Pancreas (tissue), 10 donors: ENCODE measurements around the gene MKRN3. TPM values are rescaled to one million over a fixed set of nuclear protein-coding genes. Genes with fewer than 3 reads are reported as not detected.

Source experiments
- ATAC-seq, 4 donors: fragments of 200-7000 bp; cut with Tn5 transposase; one replicate each; pipeline versions ENCODE4 v1.8.0 to v1.9.1; 2020; ENCODE audit warnings: mild to moderate bottlenecking in 4 of 4, moderate library complexity in 4 of 4
- DNase-seq, 6 donors: peaks; one replicate each; pipeline ENCODE4 v3.0.0-alpha.2; 2020
- FAIRE-seq: peaks from 2 replicates; lab custom pipeline; 2012; peaks lifted over from hg19 to GRCh38; lab: Jason Lieb, UNC
- H3K27ac ChIP-seq, 4 donors: fragments of 200-600 bp; sonication (generic); 1 replicate in 3 of 4; 2 replicates in 1 of 4; pipeline versions ENCODE4 v1.5.0 to v1.8.0; 2020
- H3K27me3 ChIP-seq, 4 donors: fragments of 200-600 bp; one replicate each; pipeline ENCODE4 v1.8.0; 2021
- H3K36me3 ChIP-seq, 3 donors: fragments of 200-600 bp; sonication (generic) in 1 of 3; one replicate each; pipeline versions ENCODE4 v1.5.0 to v1.8.0; 2020 to 2021
- H3K4me1 ChIP-seq, 3 donors: fragments of 200-600 bp; one replicate each; pipeline ENCODE4 v1.8.0; 2021
- H3K4me3 ChIP-seq, 4 donors: fragments of 200-600 bp; sonication (generic) in 2 of 4; one replicate each; pipeline versions ENCODE4 v1.5.0 to v1.8.0; 2020 to 2021
- H3K9me3 ChIP-seq, 4 donors: fragments of 200-600 bp; one replicate each; pipeline ENCODE4 v1.8.0; 2021
- CTCF ChIP-seq, 4 donors: fragments of 200-600 bp; sonication (generic) in 3 of 4; IDR thresholded peaks; one replicate each; pipeline versions ENCODE4 v1.5.0 to v1.8.0; 2021; ENCODE audit warnings: antibody characterized with exemption in 4 of 4
- WGBS, 2 donors: extraction: QIAGEN DNeasy Blood & Tissue Kit; methylation state at CpG; one replicate each; pipeline ENCODE4 v1.1.7; 2013; 5-methylcytosine and 5-hydroxymethylcytosine counted together
- intact Hi-C, 3 donors: fragments of 100-400 bp; cut with DNase I; formaldehyde crosslinking; loops; one replicate each; pipeline versions ENCODE4 v1.11.1 to v1.14.2; 2022
- polyA plus RNA-seq, 2 donors: library from polyadenylated mRNA; stranded (reverse); fragments of 200-250 nt; gene quantifications; one replicate each; pipeline ENCODE4 v1.2.3, GENCODE V29; 2013
- total RNA-seq, 6 donors: library from RNA; stranded (reverse); fragmentation: NEBNext Ultra II Directional in 4 of 6; extraction: Animal tissue kit (Norgen Biotek cat#: 25700) in 4 of 6; gene quantifications; one replicate each; pipeline versions ENCODE4 v1.2.1 to v1.2.4, GENCODE V29; 2021 to 2023
- donor health status: healthy with polysubstance abuse.
- donor health status: DM: no; HTN: no; CAD: no; lungs with moderate emphysema.
- donor health status: DM: no; HTN: no; CAD: no.
- donor health status: control.
- donor health status: control.
- donor health status: Bipolar disorder and iron deficiency.
- donor health status: DM: yes; HTN: yes; CAD: no.
- donor health status: DM: no; HTN: no; CAD: no.
- donor health status: DM: no; HTN: no; CAD: no.
- donor health status: DM: yes; HTN: yes; CAD: no.

MKRN3 gene
- total and polyA plus RNA-seq, 8 donors: 0.40 to 2.1 (median 0.42) TPM; not detected in 4

GRCh38 chr15:23576061-23576460 lies 10.6 kb downstream of the MKRN3 start:
- DNase-seq: no peak
- no peak for ATAC-seq
- FAIRE-seq: no peak
- no peak for TF ChIP-seq CTCF (IDR thresholded peaks at IDR 0.05)
- H3K27ac ChIP-seq: no peak overlapping the region
- H3K9me3 ChIP-seq: no peaks in the 10 kb centered on the region
- no peaks in the 10 kb centered on the region for H3K27me3 ChIP-seq
- intact Hi-C loops: no loop called here
- H3K4me3 ChIP-seq: no peak overlapping the region
- WGBS, 2 donors: 80 to 81% methylated on average over 1 of the region's 1 CpG
- H3K36me3 ChIP-seq: no peaks in the 10 kb centered on the region
- peaks cover 0 to under 1% (median 0%) of the 10 kb centered on the region in 3 donors for H3K4me1 ChIP-seq

- WGBS, 2 donors: 71 to 76% methylated on average over 4 of the region's 4 CpGs
- Histone ChIP-seq H3K4me1 (no peaks in the 10 kb centered on the region), H3K27ac (no peak overlapping the region), H3K36me3 (no peaks in the 10 kb centered on the region), H3K27me3 (no peaks in the 10 kb centered on the region), H3K4me3 (no peak overlapping the region), H3K9me3 (no peaks in the 10 kb centered on the region)
- no peak for TF ChIP-seq CTCF (IDR thresholded peaks at IDR 0.05)
- FAIRE-seq: no peak
- no peak for ATAC-seq
- intact Hi-C loops: no loop called here
- DNase-seq: no peak
Measured at GRCh38 chr15:23578521-23579150, 13.2 kb downstream of the MKRN3 start.

- ATAC-seq: peak; percentile 48 to 67 (median 62)
- H3K36me3 ChIP-seq: no peaks in the 10 kb centered on the region
- no peaks in the 10 kb centered on the region for H3K27me3 ChIP-seq
- no peaks in the 10 kb centered on the region for H3K9me3 ChIP-seq
- no peak for DNase-seq
- no peak for FAIRE-seq
- WGBS, 2 donors: 47 to 48% methylated on average over 2 of the region's 2 CpGs
- H3K27ac ChIP-seq: no peak overlapping the region
- H3K4me1 ChIP-seq: peaks cover 0 to 3% (median 0%) of the 10 kb centered on the region in 3 donors
- no peak overlapping the region for H3K4me3 ChIP-seq
- no peak for TF ChIP-seq CTCF (IDR thresholded peaks at IDR 0.05)
- intact Hi-C loops: no loop called here
Measured at GRCh38 chr15:23588268-23588667, 22.8 kb downstream of the MKRN3 start.

GRCh38 chr15:23589012-23589411 lies 23.5 kb downstream of the MKRN3 start:
- peaks cover 0 to 3% (median 0%) of the 10 kb centered on the region in 3 donors for H3K4me1 ChIP-seq
- no peaks in the 10 kb centered on the region for H3K9me3 ChIP-seq
- peak in 3 of 4 donors; percentile 45 to 68 (median 47) for ATAC-seq
- intact Hi-C loops: no loop called here
- no peak for FAIRE-seq
- H3K27me3 ChIP-seq: no peaks in the 10 kb centered on the region
- H3K36me3 ChIP-seq: no peaks in the 10 kb centered on the region
- 21 to 26% methylated on average over 3 of the region's 3 CpGs for WGBS, 2 donors
- no peak overlapping the region for H3K4me3 ChIP-seq
- TF ChIP-seq CTCF (IDR thresholded peaks at IDR 0.05): no peak
- no peak overlapping the region for H3K27ac ChIP-seq
- DNase-seq: no peak

GRCh38 chr15:23594252-23594770 lies 28.8 kb downstream of the MKRN3 start:
- H3K27me3 ChIP-seq: no peaks in the 10 kb centered on the region
- H3K4me1 ChIP-seq: no peaks in the 10 kb centered on the region
- DNase-seq (no peak), ATAC-seq (no peak), FAIRE-seq (no peak)
- no peaks in the 10 kb centered on the region for H3K36me3 ChIP-seq
- no peak overlapping the region for H3K27ac ChIP-seq
- intact Hi-C loops: no loop called here
- TF ChIP-seq CTCF (IDR thresholded peaks at IDR 0.05): no peak
- H3K9me3 ChIP-seq: no peaks in the 10 kb centered on the region
- no peak overlapping the region for H3K4me3 ChIP-seq
- 80 to 88% methylated on average over 7 of the region's 7 CpGs for WGBS, 2 donors
